ELF-1 (cell line): ENCODE data around the gene ZBTB47.

Source experiments
- DNase-seq: peaks from one replicate; pipeline ENCODE4 v3.0.0-alpha.2; 2016; ENCODE audit warnings: low read depth, low spot score

Gene ZBTB47

GRCh38 chr3:42712688-42713372 lies 59.3 kb downstream of the ZBTB47 start:
- DNase-seq, result no peak

DNA sequence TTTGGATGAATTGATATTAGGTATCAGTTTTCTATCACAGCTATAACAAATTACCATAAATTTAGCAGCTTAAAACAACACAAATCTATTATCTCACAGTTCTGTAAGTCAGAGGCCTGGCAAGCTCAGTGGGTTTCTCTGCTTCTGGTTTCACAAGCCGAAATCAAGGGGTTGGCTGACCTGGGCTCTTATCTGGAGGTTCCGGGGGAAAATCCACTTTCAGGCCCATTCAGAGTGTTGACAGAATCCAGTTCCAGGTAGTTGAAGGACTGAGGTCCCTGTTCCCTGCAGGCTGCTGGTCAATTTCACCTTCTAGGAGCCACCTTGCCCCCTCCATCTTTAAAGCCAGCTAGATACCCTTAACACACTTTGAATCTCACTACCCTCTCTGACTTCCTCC lies 60.2 kb downstream of the ZBTB47 start:
- DNase-seq, result no peak

GRCh38 chr3:42714171-42714852 lies 60.8 kb downstream of the ZBTB47 start:
- DNase-seq, result no peak
